Hepatic stellate cell (primary cell): ENCODE results near the gene KCNK7.

Source experiments
- DNase-seq: peaks from one replicate; pipeline ENCODE4 v3.0.0; 2011; ENCODE audit warnings: low spot score

Gene KCNK7

GRCh38 chr11:65611028-65611757 lies 15.6 kb upstream of the KCNK7 start:
- DNase-seq = no peak

GRCh38 chr11:65610404-65610803 lies 14.8 kb upstream of the KCNK7 start:
- no peak for DNase-seq

- no peak for DNase-seq
Measured at GRCh38 chr11:65609665-65610064, 14.1 kb upstream of the KCNK7 start.

- DNase-seq = no peak
Measured at GRCh38 chr11:65609229-65609628, 13.6 kb upstream of the KCNK7 start.

- no peak for DNase-seq
Measured at GRCh38 chr11:65607614-65608426, 12.2 kb upstream of the KCNK7 start.

GRCh38 chr11:65606876-65607613 lies 11.4 kb upstream of the KCNK7 start:
- DNase-seq = peak; percentile 99

GRCh38 chr11:65604258-65604657 lies 8.7 kb upstream of the KCNK7 start:
- no peak for DNase-seq

- DNase-seq = no peak
Measured at GRCh38 chr11:65599955-65600246, 4.3 kb upstream of the KCNK7 start.

- DNase-seq = no peak
Measured at GRCh38 chr11:65599216-65599954, 3.8 kb upstream of the KCNK7 start.

- no peak for DNase-seq
Measured at GRCh38 chr11:65598258-65598699, 2.7 kb upstream of the KCNK7 start.

- DNase-seq = no peak
Measured at GRCh38 chr11:65596520-65596919, 920 bp upstream of the KCNK7 start.

- DNase-seq = no peak
Measured at GRCh38 chr11:65595131-65595530, 469 bp downstream of the KCNK7 start.

GRCh38 chr11:65593518-65594414 lies 1.8 kb downstream of the KCNK7 start:
- DNase-seq = no peak

- DNase-seq = no peak
Measured at GRCh38 chr11:65592858-65593517, 2.6 kb downstream of the KCNK7 start.

GRCh38 chr11:65591939-65592857 lies 3.4 kb downstream of the KCNK7 start:
- no peak for DNase-seq

- DNase-seq = no peak
Measured at GRCh38 chr11:65590240-65590738, 5.3 kb downstream of the KCNK7 start.

GRCh38 chr11:65589444-65590239 lies 6.0 kb downstream of the KCNK7 start:
- no peak for DNase-seq
